Daoy (cell line): ENCODE results near the gene GUCY1A2. TPM values are rescaled to one million over a fixed set of nuclear protein-coding genes. Genes with fewer than 3 reads are reported as not detected.
"Not testable (repeated sequence)": the region's sequence is repeated elsewhere in the genome, so short reads cannot be mapped to it uniquely, and the experiment has no call there.

Source experiments
- DNase-seq: peaks from one replicate; pipeline ENCODE4 v3.0.0-alpha.2; 2015; ENCODE audit warnings: low read depth
- total RNA-seq: library from RNA; depleted of rRNA; stranded (reverse); fragments of >200 nt; shearing (Covaris generic); gene quantifications from 2 replicates; pipeline ENCODE4 v1.2.3, GENCODE V29; 2014

Gene GUCY1A2
- total RNA-seq, 1 experiment from 2014 or later = 1.1 TPM

DNA sequence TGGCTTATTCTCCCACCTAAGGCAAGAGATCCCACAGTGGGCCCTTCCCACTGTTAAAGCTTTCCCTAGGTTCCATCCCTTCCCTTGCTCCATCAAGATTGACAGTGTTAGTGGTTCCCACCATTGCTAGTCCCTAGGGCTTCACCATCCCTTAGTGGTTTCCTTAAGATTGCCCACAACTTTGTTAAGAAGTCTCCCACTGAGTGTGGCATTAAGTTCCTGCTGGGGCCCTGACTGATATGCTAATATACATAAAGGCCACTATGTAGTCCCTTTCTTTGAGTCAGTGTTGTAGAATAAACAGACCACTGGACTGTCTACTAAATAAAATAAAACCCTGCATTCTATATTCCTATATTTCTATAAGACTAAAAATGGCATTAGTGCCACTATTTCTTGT, 176.1 kb downstream of the GUCY1A2 start:
- no peak for DNase-seq

DNA sequence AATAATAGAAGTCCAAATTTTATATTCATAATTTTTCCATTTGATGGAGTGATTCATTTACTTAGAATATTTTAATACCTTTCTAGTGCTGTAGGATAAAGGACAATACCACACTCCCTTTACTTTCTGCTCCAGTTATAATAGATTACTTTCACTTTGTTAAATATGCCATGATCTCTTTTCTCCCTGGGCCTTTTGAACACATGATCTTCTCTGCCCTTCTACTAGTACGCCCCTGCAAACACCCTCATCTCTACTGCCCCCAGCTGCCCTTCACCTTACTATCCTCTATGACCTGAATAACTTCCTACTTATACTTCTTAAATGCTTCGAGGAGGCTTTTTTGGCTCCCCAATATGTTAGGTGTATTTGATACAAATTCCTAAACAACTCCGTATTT, 177.3 kb downstream of the GUCY1A2 start:
- no peak for DNase-seq

DNA sequence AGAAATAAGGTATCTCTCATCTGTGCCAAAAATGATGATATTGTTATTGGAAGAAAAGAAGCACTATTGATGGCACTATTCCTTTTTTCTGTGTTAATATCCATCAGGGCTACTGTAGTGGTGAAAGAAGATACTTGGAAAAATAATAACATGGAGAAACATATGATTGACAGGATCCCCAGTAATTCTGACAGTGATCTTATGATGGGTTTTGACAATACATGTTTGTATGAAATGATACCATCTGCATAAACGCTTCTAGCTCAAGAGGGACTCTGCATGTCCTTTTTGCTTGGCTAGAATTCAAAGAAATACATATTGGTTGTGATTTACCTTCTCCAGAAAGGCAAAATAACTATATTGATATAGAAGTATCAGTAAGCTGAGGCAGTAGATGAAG, 178.1 kb downstream of the GUCY1A2 start:
- DNase-seq = no peak

DNA sequence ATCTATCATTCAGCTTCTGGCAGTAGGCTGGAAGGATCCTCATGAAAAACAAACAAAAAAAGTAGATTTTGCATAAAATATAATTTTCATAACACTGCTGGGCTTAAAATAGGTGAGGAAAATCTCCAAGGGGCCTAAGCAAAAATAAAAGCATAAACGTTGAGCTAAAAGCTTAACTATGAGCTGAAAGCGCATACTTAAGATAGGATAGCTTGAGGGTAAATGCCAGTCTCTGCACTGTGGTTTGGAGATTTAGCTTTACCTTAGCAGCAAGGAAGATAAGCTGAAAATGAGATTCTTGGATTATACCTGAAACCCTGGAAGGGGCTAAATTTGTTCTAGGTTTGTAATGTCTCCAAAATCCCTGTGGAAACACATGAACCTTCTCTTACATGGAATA, 183.7 kb downstream of the GUCY1A2 start:
- no peak for DNase-seq

DNA sequence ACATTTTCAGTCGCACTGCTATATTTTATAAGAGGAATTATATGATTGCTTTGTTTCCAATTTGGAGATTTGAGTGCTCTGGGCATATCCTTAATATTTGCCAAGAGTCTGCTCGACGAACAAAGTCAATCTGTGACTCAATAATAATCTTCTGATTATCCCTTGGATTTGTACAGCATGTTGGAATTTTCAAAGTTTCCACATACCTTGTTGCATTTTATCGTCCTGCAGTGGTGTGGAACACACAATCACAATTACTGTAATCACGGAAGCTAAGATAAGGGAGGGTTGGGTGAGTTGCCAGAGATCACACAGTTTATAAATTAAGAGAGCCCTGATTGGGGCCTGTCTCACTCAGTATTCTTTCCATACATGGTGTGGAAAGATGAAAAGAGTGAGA, 189.3 kb downstream of the GUCY1A2 start:
- no peak for DNase-seq

DNA sequence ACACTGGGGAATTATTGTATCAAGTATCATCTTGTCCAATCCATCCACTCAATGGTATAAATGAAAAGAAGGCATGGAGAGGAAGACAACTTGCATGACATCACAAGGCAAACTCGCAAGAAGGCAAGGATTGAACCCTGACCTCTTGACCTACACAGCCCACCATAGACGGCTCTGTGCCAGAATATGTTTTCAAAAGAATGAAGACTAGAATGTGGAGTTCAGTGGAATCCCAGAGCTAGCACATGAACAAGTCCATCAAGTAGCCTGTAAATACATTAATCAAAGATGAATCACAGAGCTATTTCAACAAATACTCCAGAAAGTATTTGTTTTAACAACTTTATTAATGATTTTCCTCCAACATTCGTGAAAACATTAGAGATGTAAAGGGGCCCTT, 189.7 kb downstream of the GUCY1A2 start:
- DNase-seq = no peak

DNA sequence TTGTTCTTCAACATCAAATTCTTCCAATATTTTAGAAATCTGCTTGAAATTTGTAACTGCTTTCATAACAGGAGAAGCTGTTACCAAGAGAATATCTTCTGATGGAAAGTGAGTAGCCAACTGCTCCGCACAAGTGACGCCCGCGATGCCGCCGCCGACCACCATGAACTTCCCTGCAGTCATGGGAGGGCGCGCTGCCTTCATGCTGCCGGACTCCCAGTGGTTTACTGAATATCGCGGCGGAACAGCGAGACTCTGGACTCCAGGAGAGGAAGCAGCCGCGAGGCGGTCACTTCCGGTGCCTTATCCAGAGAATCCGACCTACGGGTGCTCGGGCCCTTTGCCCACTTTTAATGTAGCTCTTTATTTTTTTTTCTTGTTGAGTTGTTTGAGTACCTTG, 190.6 kb downstream of the GUCY1A2 start:
- DNase-seq = no peak

DNA sequence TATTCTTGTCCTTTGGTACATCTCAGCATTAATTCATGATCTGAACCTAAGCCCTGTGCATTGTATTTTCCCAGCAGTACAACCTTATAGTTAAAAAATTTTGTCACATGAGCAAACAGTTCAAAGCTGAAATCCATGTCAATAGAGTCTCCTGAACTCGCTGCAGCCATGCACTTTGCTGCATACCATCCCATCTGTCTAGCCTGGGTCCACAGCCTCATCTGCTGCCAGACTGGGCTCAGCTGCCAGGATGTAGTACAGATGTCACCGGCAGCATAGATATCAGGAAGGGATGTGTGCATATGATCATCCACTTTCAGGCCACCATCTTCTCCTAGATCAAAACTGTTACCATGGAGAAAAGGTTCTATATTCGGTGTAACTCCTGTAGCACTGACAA, 191.7 kb downstream of the GUCY1A2 start:
- DNase-seq = not testable (repeated sequence)

DNA sequence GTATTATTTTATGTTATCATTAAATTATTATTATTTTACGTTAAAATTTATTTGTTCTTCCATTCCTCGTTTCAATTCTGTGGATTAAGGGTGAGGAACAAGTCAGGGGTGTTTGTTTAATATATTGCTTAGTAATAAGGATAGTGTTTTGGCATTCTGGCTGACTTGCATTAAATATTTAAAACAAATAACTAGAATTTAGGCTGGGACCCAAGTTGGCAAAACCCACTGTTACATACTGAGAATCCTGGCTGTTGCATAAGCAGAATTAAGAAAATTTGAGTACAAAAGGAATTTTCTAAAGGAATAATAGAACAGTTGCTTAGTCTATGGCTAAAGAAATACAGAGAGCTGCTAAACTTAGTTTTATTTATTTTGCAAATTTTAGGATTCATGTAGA, 196.4 kb downstream of the GUCY1A2 start:
- DNase-seq = no peak

DNA sequence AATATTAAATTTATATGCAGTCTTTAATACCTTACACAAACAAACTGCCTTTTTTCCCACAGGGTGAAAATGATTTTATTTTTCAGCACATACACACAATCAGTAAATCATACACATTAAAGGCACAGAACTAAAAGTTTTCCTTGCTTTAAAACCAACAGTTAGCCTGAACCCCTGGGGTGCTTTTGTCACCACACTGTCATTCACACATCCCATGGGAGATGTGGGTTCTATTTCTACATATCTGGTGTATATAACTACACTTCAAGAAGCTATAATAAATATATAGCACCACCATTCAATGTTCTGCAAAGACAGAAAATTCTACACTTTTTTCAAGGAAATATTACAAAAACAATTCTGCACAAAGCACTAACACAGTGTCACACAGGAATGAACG, 197.0 kb downstream of the GUCY1A2 start:
- DNase-seq = no peak

DNA sequence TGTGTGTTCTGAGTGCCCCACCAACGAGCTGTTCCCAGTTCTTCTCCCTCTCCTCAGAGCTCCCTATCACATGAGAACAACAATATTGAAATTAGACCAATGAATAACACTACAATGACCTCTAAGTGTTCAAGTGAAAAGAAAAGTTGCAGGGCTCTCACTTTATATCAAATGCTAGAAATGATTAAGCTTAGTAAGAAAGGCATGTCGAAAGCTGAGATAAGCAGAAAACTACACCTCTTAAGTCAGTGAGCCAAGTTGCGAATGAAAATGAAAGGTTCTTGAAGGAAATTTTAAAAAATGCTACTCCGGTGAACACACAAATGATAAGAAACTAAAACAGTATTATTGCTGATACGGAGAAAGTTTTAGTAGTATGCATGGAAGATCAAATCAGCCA, 199.8 kb downstream of the GUCY1A2 start:
- no peak for DNase-seq

DNA sequence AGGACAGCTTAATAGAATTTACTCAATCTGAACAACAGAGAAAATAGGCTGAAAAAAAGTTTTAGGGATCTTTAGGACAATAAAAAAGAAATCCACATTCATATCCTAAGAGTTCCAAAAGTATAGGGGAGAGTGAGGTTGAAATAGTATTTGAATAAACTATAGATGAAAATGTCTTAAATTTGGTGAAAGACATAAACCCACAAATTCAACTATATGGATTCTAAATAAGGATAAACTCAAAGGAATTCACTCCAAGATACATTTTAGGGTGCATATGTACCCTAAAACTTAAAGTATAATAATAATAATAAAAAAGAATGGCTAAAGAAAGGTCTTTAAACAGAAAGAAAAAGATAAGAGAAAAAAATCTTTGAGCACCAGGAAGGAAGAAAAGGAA, 203.1 kb downstream of the GUCY1A2 start:
- no peak for DNase-seq

DNA sequence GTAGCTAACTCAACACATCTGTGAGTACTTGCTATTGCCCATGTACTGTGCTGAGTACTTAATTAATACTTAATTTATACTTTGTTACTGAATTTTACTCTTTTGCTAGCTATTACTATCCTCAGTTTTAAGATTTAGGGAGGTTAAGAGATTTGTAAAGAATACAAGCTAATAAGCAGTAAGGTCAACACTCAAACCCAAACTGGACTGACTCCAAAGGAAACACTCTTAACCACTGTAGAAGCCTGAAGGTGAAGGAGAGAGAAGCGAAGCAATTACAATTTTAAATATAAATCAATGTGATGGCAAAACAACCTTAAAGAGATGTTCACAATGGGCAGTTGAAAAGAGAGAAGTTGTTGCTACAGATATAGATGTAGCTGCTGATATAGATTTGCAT, 204.5 kb downstream of the GUCY1A2 start:
- DNase-seq = no peak

DNA sequence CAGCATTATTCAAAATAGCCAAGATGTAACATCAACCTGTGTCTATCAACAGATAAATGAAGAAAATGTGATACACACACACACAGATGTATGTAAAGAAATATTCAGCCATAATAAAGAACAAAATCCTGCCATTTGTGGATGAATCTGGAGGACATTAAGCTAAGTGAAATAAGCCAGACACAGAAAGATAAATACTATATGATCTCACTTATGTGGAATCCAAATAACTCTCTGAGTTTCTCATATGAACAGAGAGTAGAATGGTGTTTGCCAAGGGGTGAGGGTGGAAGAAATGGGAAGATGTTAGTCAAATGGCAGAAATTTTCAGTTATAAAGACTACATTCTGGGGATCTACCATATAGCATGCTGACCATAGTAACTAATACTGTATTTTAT, 224.2 kb downstream of the GUCY1A2 start:
- DNase-seq = no peak

DNA sequence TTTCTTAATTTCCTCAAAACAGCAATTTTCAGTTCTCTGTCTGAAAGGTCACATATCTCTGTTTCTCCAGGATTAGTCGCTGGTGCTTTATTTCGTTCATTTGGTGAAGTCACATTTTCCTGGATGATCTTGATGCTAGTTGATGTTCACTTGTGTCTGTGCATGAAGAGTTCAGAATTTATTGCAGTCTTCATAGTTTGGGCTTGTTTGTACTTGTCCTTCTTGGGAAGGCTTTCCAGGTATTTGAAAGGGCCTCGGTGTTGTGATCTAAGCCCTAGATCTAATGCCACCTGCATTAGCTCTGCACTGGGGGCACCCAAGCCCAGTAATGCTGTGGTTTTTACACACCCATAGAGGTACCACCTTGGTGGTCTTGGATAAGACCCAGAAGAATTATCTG, 228.9 kb downstream of the GUCY1A2 start:
- no peak for DNase-seq

DNA sequence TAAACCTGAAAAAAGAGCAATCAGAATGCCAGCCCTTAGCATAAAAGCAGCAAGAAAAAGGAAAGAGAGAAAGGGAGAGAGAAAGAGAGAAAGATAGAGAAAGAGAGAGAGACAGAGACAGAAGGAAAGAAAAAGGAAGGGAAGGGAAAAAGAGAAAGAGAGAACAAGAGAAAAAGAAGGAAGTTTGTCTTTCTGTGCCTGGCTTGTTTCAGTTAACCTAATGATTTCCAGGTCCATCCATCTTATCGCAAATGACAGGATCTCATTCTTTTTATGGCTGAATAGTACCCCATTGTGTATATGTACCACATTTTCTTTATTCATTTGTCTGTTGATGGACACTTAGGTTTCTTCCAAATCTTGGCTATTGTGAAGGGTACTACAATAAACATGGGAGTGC, 230.8 kb downstream of the GUCY1A2 start:
- no peak for DNase-seq

DNA sequence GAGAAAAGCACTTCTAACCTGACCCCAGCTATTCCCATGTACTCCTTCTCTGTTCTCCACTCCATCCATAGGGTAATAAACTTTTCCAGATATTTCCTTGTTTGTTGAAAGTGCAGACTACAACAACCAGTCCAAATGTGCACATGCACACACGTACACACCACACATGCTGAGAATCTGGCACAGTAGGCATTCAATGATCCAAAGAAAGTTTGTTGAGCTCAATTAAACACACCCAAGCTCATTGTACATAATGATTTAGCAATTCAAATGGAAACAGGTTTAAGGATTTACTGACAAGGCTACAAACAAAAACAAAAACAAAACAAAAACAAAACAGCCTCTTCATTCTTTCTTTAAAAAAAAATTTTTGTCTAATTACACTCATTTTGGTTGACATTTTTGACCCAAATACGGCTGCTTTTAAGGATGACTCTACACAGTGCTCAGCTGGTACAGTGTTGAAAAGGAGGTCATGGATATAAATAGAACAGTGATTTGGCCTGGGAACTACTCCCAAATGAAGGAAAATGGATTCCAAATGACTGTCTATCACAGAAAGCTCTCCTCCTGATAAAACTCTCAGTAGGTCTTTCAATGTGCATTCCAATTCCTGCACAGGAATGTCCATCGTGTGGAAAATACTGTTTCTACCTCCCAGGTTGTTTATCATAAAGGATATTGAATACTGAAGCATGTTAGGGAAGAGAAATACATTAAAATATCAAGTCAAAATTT, 232.2 kb downstream of the GUCY1A2 start:
- no peak for DNase-seq

DNA sequence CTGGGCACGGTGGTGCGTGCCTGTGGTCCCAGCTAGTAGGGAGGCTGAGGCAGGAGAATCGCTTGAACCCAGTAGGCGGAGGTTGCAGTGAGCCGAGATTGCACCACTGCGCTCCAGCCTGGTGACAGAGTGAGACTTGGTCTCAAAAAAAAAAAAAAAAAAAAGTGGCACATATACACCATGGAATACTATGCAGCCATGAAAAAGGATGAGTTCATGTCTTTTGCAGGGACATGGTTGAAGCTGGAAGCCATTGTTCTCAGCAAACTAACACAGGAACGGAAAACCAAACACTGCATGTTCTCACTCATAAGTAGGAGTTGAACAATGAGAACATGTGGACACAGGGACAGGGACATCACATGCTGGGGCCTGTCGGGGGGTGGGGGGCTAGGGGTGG, 241.0 kb downstream of the GUCY1A2 start:
- not testable (repeated sequence) for DNase-seq

DNA sequence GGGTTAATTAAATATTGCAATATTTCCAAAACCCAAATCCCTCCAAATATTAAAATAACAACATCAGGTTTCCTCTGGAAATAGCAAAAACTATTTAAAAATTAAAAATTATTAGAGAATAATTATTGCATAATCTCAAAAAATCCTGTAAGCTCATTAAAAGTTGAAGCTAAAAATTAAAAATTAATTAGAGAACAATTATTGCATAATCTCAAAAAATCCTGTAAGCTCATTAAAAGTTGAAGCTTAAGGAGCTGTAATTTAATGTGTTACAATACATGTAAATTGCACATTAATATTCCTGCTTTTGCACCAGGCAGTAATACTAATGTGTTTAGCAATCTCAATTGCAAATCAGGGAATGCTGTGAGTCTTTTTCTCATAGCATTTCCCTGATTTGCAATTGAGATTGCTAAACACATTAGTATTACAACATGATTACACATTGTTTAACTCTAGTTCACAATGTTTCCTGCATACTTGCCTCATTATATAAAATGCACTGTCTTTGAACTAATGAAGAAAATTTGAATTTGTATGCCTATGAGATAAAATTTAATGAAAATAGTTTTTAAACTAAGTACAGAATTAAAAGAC, 247.7 kb downstream of the GUCY1A2 start:
- no peak for DNase-seq

DNA sequence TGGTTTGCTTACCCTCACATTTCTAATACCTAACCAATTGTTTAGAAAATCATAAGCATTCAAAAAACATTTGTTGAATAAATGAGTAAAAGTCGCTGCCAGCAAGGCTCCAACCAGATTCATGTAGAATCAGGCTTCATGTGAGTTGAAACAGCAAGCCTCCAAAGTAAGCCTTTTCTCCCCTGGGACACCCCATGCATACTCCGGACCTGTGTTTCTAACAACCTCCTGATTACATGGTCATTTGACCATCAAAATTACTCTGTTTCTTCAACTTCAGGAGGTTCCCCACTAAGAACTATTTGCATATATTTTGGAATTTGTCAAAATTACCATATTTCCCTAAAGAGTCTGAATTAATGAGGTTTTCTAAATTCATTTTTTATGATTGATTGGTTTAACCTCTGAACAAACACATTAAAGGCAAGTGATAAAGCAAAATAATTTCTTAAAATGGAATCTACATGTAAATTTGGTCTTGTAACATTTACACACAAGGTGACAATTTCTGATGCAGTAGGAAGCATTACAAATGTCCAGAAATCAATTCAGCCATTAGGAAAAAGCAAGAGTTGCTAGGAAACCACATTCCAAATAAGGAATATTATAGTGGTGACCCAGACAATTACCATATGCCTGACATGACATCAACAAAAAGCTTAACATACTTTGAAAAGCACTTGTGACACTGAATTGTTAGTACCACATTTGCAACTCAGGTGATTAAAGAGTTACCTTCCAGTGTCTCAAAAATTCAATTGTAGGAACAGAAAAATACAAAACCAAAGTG, 252.6 kb downstream of the GUCY1A2 start:
- DNase-seq = no peak

DNA sequence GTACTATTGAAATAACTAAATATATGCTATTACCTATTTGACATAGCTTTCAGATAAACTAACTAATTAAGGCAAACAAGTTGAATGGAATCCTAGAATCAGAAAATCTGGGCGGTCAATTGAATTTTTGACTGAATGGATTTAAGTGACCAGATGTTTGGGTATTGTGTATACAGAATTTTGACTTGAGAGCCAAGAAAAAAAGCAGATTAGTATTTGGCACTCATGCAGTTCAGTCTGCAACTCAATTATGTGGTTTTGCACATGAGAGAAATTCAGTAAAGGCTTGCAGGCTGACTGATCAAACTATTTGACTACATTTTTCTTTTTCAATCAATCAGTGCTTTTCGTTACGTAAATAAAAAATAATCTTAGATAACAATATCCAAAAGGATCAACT, 254.8 kb downstream of the GUCY1A2 start:
- DNase-seq = no peak

DNA sequence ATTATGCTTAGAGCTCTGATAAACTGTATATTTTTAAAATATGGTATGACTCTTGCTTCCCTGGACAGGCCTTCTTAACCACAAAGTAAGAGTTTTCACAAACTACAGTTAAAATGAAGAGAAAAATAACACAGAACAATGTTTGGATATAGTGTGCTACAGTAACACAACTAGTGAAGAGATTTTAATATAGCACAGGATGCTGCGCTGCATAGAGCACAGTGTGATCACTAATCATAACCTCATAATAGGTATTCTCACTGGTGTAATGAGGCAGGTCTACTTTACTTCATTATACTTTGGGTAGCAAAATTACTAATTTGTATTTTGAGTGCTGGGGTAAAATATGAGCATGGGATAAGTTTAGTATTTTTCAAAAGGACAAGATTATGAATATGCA, 256.5 kb downstream of the GUCY1A2 start:
- DNase-seq = no peak

DNA sequence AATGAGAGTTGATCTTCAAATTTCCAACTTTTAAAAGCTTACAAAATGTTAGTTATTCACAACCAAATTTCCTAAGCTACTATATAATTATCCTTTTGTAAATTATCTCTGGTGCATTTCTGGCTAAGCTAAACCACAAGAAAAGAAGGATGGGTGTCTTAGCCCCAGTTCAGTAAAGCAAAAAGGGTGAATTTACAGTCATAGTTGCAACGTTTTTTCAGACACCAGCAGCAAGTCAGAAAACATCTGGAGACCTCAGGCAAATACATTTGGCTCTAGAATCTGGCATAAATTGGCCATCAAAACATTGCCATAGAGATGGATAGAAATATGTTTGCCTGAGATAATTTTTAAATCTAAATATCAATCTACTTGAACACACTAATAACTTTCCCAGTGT, 257.0 kb downstream of the GUCY1A2 start:
- no peak for DNase-seq
